ENCODE measurements around the gene QTRT2. TPM values are rescaled to one million over a fixed set of nuclear protein-coding genes. Genes with fewer than 3 reads are reported as not detected.

The QTRT2 gene
- total and polyA plus RNA-seq, 2 donors from 2014 or later = 4.7 to 26.1 TPM

GRCh38 chr3:114092151-114093015 is 35.8 kb downstream of the QTRT2 start:
- TF ChIP-seq, protein P1, sequence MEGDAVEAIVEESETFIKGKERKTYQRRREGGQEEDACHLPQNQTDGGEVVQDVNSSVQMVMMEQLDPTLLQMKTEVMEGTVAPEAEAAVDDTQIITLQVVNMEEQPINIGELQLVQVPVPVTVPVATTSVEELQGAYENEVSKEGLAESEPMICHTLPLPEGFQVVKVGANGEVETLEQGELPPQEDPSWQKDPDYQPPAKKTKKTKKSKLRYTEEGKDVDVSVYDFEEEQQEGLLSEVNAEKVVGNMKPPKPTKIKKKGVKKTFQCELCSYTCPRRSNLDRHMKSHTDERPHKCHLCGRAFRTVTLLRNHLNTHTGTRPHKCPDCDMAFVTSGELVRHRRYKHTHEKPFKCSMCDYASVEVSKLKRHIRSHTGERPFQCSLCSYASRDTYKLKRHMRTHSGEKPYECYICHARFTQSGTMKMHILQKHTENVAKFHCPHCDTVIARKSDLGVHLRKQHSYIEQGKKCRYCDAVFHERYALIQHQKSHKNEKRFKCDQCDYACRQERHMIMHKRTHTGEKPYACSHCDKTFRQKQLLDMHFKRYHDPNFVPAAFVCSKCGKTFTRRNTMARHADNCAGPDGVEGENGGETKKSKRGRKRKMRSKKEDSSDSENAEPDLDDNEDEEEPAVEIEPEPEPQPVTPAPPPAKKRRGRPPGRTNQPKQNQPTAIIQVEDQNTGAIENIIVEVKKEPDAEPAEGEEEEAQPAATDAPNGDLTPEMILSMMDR (IDR thresholded peaks at IDR 0.05; ENCODE audit: borderline replicate concordance, extremely low read depth, insufficient read depth) = no peak
- Histone ChIP-seq H3K9me3 (ENCODE audit: control insufficient read depth in 2 of 3, insufficient read depth in 1 of 3, low read length in 3 of 3) (no peaks in the 10 kb centered on the region), H3K36me3 (ENCODE audit: control insufficient read depth in 2 of 3, insufficient read depth in 3 of 3, low read length in 3 of 3) (peaks cover 0 to 4% (median 0%) of the 10 kb centered on the region in 3 donors), H3K9ac (ENCODE audit: low read length in 3 of 3) (peak overlapping the region in 1 of 3 donors; percentile 1), H3K4me1 (ENCODE audit: control insufficient read depth in 2 of 3, insufficient read depth in 2 of 3, low read depth in 1 of 3, low read length in 3 of 3) (peaks cover 0 to 12% (median 2%) of the 10 kb centered on the region in 3 donors), H3K27ac (ENCODE audit: low read depth in 2 of 2, low read length in 2 of 2) (peak overlapping the region; percentile 56 to 66), H3K4me3 (ENCODE audit: low read length in 3 of 3) (peak overlapping the region in 2 of 3 donors; percentile 9 to 23), H3K27me3 (ENCODE audit: control insufficient read depth, insufficient read depth, low read length) (no peaks in the 10 kb centered on the region)
- DNase-seq = peak in 2 of 5 donors; percentile 13 to 40
- no peak for FAIRE-seq
- intact Hi-C loops (cut with DNase I) = no loop called here

GRCh38 chr3:114093016-114093380 is 36.5 kb downstream of the QTRT2 start:
- peak overlapping the region in 1 of 3 donors; percentile 1 for H3K9ac ChIP-seq (ENCODE audit: low read length in 3 of 3)

GRCh38 chr3:114093596-114093995 is 37.1 kb downstream of the QTRT2 start:
- intact Hi-C loops (cut with DNase I) = no loop called here
- peak in 2 of 5 donors; percentile 17 to 68 for DNase-seq
- Histone ChIP-seq H3K4me1 (ENCODE audit: control insufficient read depth in 2 of 3, insufficient read depth in 2 of 3, low read depth in 1 of 3, low read length in 3 of 3) (peaks cover 0 to 12% (median 2%) of the 10 kb centered on the region in 3 donors), H3K9ac (ENCODE audit: low read length in 3 of 3) (no peak overlapping the region), H3K4me3 (ENCODE audit: low read length in 3 of 3) (no peak overlapping the region), H3K9me3 (ENCODE audit: control insufficient read depth in 2 of 3, insufficient read depth in 1 of 3, low read length in 3 of 3) (no peaks in the 10 kb centered on the region), H3K36me3 (ENCODE audit: control insufficient read depth in 2 of 3, insufficient read depth in 3 of 3, low read length in 3 of 3) (no peaks in the 10 kb centered on the region), H3K27me3 (ENCODE audit: control insufficient read depth, insufficient read depth, low read length) (no peaks in the 10 kb centered on the region), H3K27ac (ENCODE audit: low read depth in 2 of 2, low read length in 2 of 2) (peak overlapping the region; percentile 32 to 45)
- TF ChIP-seq, protein P1 (IDR thresholded peaks at IDR 0.05; ENCODE audit: borderline replicate concordance, extremely low read depth, insufficient read depth) = no peak
- FAIRE-seq = no peak

More at GRCh38 chr3:114093016-114093380, 36.5 kb downstream of the QTRT2 start:
- TF ChIP-seq, protein P1 (IDR thresholded peaks at IDR 0.05; ENCODE audit: borderline replicate concordance, extremely low read depth, insufficient read depth) = no peak
- intact Hi-C loops (cut with DNase I) = no loop called here
- DNase-seq = peak in 2 of 5 donors; percentile 27 to 66
- Histone ChIP-seq H3K27ac (ENCODE audit: low read depth in 2 of 2, low read length in 2 of 2) (peak overlapping the region; percentile 56 to 66), H3K9me3 (ENCODE audit: control insufficient read depth in 2 of 3, insufficient read depth in 1 of 3, low read length in 3 of 3) (no peaks in the 10 kb centered on the region), H3K27me3 (ENCODE audit: control insufficient read depth, insufficient read depth, low read length) (no peaks in the 10 kb centered on the region), H3K36me3 (ENCODE audit: control insufficient read depth in 2 of 3, insufficient read depth in 3 of 3, low read length in 3 of 3) (no peaks in the 10 kb centered on the region), H3K4me3 (ENCODE audit: low read length in 3 of 3) (peak overlapping the region in 1 of 3 donors; percentile 23), H3K4me1 (ENCODE audit: control insufficient read depth in 2 of 3, insufficient read depth in 2 of 3, low read depth in 1 of 3, low read length in 3 of 3) (peaks cover 0 to 12% (median 2%) of the 10 kb centered on the region in 3 donors)
- no peak for FAIRE-seq
